Keratinocyte (primary cell): Measurements from ENCODE around the gene SMARCD2.

Source experiments
- CTCF ChIP-seq, 3 experiments: IDR thresholded peaks in 1 of 3; conservative IDR thresholded peaks in 1 of 3; optimal IDR thresholded peaks in 1 of 3; 2 replicates in 2 of 3; 3 replicates in 1 of 3; pipeline versions ENCODE3 to v1.5.1; 2011; ENCODE audit warnings: low read length in 3 of 3, mild to moderate bottlenecking in 3 of 3, moderate library complexity in 2 of 3, control low read depth in 1 of 3, inconsistent platforms in 1 of 3; ENCODE audit not compliant: insufficient read depth in 2 of 3; ENCODE audit errors: extremely low read depth in 1 of 3
- EZH2 ChIP-seq: IDR thresholded peaks from one replicate; pipeline ENCODE4 v1.6.1; 2012; ENCODE audit warnings: inconsistent platforms, mild to moderate bottlenecking, low read length, moderate library complexity

GRCh38 chr17:63850401-63850800, 7.9 kb upstream of the SMARCD2 start:
- TF ChIP-seq CTCF (optimal IDR thresholded peaks at IDR 0.05 in 1 of 3, IDR thresholded peaks at IDR 0.05 in 1 of 3, conservative IDR thresholded peaks at IDR 0.05 in 1 of 3; ENCODE audit: extremely low read depth in 1 of 3, insufficient read depth in 2 of 3, low read length in 3 of 3), result no peak
- no peak for TF ChIP-seq EZH2
